Measurements from ENCODE around the gene CCDC85C. TPM values are rescaled to one million over a fixed set of nuclear protein-coding genes. Genes with fewer than 3 reads are reported as not detected.

CCDC85C gene
- total RNA-seq, 1 donor from 2014 or later, result 1.9 TPM

DNA sequence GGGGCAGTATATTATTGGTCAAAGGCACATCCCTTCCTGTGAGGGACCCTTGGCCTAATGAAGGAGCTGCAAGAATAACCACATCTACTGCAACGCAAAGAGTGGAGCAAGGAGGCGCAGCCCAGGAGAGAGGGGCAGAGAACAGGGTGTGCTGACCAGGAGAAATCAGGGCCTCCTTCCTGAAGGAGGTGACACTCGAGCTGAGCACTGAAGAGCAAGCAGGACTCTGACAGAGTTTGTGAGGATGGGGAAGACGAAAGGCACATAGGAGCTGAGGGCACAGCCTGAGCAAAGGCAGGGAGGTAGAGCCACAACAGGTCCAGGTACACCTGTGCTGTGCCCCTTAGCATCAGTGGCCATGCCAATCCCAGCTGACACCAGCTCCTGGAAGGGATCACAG is 60.6 kb downstream of the CCDC85C start:
- Mint-ChIP-seq H3K36me3 (ENCODE audit: low read depth) (no peaks in the 10 kb centered on the region), H3K27me3 (peaks cover 12% of the 10 kb centered on the region), H3K4me1 (peaks cover 4% of the 10 kb centered on the region), H3K9me3 (no peaks in the 10 kb centered on the region), H3K4me3 (no peak overlapping the region), H3K27ac (no peak overlapping the region)
- no peak for DNase-seq
- ChIA-PET POLR2A (no interaction called here), CTCF (no interaction called here)
- intact Hi-C loops (cut with micrococcal nuclease), result no loop called here
- no peak for ATAC-seq (ENCODE audit: low read depth)
- TF ChIP-seq, protein P1, sequence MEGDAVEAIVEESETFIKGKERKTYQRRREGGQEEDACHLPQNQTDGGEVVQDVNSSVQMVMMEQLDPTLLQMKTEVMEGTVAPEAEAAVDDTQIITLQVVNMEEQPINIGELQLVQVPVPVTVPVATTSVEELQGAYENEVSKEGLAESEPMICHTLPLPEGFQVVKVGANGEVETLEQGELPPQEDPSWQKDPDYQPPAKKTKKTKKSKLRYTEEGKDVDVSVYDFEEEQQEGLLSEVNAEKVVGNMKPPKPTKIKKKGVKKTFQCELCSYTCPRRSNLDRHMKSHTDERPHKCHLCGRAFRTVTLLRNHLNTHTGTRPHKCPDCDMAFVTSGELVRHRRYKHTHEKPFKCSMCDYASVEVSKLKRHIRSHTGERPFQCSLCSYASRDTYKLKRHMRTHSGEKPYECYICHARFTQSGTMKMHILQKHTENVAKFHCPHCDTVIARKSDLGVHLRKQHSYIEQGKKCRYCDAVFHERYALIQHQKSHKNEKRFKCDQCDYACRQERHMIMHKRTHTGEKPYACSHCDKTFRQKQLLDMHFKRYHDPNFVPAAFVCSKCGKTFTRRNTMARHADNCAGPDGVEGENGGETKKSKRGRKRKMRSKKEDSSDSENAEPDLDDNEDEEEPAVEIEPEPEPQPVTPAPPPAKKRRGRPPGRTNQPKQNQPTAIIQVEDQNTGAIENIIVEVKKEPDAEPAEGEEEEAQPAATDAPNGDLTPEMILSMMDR (IDR thresholded peaks at IDR 0.05), result no peak

DNA sequence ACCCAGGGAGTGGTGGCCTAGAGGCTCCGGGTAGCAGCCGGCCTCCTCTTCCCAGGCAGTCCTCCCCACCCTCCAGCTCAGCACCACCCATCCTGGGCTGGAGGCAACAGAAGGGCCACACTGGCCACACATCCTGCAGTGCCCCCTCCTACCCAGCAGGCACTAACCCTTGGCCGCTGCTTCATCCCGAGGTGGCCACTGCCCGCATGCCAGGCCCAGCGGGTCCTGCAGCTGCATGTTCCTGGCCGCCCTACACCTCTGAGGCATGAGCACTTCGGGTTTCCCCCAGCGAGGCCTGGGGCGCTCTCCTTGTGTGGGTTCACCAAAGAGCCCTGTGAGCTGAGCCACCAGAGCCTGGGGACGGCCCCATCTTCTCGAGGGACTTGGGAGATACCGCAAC is 61.4 kb downstream of the CCDC85C start:
- ChIA-PET CTCF (no interaction called here), POLR2A (no interaction called here)
- no peak overlapping the region for H3K27ac Mint-ChIP-seq
- TF ChIP-seq, protein P1 (IDR thresholded peaks at IDR 0.05), result no peak
- H3K4me3 Mint-ChIP-seq, result no peak overlapping the region
- ATAC-seq (ENCODE audit: low read depth), result no peak
- peaks cover 4% of the 10 kb centered on the region for H3K4me1 Mint-ChIP-seq
- peaks cover 16% of the 10 kb centered on the region for H3K27me3 Mint-ChIP-seq
- no peak for DNase-seq
- H3K36me3 Mint-ChIP-seq (ENCODE audit: low read depth), result no peaks in the 10 kb centered on the region
- H3K9me3 Mint-ChIP-seq, result no peaks in the 10 kb centered on the region
- intact Hi-C loops (cut with micrococcal nuclease), result no loop called here

DNA sequence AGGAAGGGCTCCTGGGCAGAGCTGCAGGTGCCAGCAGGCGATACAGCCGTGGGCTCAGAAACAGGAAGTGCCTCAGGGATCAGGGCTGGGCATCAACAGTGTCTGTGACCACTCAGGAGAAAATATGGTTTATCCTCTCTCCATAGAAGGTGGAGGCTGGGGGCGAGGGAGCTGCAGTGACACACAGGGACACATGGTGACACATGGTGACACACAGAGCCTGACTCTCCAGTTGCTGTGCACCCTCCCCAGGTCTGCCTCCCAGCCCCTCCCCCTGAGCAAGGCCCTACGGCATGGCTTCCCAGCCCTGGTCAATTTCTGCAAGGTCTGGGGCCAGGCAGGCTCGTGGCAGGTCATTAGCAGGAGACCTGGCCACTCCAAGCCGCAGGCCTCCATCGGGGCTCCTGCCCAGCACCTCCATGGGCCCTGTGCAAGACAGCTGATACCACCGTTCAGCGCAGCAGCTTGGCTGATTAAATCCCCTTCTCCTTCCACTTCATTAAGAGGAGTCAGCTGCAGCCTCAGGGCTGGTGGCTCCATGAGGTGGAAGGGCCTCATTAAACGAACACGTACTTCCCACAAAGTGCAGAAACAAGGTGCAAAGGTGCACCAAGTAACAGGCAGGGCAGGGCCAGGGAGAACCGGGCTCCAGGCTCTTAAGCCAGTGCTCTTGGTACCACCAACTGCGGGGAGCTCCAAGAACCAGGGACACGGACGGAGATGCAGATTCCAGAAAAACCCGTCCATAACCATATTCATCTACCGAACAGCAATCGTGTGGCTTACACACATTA is 62.1 kb downstream of the CCDC85C start:
- Mint-ChIP-seq H3K27ac (no peak overlapping the region), H3K4me3 (no peak overlapping the region), H3K36me3 (ENCODE audit: low read depth) (no peaks in the 10 kb centered on the region), H3K4me1 (peaks cover 4% of the 10 kb centered on the region), H3K9me3 (no peaks in the 10 kb centered on the region), H3K27me3 (peaks cover 16% of the 10 kb centered on the region)
- intact Hi-C loops (cut with micrococcal nuclease), result no loop called here
- ChIA-PET CTCF (no interaction called here), POLR2A (no interaction called here)
- ATAC-seq (ENCODE audit: low read depth) (no peak), DNase-seq (no peak)
- TF ChIP-seq, protein P1 (IDR thresholded peaks at IDR 0.05), result no peak

DNA sequence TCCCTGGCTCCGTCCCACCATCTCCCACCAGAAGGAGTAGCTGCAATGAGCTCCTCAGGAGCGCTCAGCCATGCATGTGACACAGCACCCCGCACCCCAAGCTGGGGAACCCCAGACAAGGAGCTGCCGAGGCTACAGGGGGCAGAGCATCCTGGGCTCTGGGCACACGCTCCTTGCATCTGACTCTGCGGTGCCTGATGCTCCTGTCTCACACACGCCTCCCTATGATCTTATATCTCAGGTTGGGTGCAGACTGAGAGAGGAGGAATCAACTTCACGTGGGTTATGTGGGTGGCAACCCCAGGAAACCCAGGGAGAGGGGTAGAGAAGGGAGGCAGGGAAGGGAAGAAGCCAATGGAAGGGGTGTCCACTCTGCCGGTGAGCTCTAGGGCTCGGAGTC is 62.8 kb downstream of the CCDC85C start:
- ChIA-PET POLR2A (no interaction called here), CTCF (no interaction called here)
- Mint-ChIP-seq H3K4me1 (peaks cover 4% of the 10 kb centered on the region), H3K27ac (no peak overlapping the region), H3K4me3 (no peak overlapping the region), H3K36me3 (ENCODE audit: low read depth) (no peaks in the 10 kb centered on the region), H3K9me3 (no peaks in the 10 kb centered on the region), H3K27me3 (peaks cover 16% of the 10 kb centered on the region)
- TF ChIP-seq, protein P1 (IDR thresholded peaks at IDR 0.05), result no peak
- no peak for ATAC-seq (ENCODE audit: low read depth)
- no peak for DNase-seq
- intact Hi-C loops (cut with micrococcal nuclease), result no loop called here

DNA sequence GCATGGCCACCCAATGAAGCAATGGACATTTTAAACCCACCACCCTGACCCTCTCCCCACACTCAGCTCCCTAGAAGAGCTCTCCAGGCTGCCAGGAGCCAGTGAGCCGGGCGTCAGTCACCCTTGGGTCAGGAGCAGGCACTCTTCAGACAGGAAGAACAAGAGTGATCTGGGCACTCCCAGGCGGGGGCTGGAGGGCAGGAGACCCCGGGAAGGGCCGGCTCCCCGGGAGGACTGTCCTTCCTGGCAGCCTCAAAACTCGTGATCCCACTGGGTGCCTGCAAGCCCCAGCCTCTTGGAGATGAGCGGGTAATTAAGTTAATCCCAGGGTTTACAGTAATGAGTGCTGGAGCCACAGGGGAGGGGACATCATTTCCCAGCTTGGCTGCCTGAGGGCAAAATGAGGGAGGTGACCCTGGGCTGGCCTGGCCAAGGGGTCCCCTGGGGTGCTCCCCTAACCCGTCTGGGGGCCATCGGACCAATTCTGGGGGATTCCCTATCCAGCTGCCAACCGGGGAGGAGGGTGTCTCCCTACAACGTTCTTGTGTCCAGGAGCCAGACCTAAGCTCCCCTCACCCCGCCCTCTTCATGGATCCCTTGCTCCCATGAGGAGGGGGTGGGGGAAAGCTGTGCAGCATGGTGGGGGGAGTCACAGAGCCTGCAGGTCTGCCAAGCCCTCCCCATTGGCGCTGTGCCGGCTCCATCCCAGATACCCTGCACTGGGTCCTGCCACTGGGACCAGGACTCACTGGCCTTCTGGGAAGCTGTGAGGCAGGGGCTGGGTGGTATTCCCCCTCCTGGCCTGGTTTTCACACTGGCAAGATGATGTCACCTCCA is 63.6 kb downstream of the CCDC85C start:
- TF ChIP-seq, protein P1 (IDR thresholded peaks at IDR 0.05), result no peak
- H3K9me3 Mint-ChIP-seq, result no peaks in the 10 kb centered on the region
- H3K4me1 Mint-ChIP-seq, result peaks cover 4% of the 10 kb centered on the region
- no peaks in the 10 kb centered on the region for H3K36me3 Mint-ChIP-seq (ENCODE audit: low read depth)
- no peak for DNase-seq
- H3K27me3 Mint-ChIP-seq, result peaks cover 16% of the 10 kb centered on the region
- CTCF ChIA-PET, result no interaction called here
- H3K4me3 Mint-ChIP-seq, result no peak overlapping the region
- ATAC-seq (ENCODE audit: low read depth), result no peak
- no peak overlapping the region for H3K27ac Mint-ChIP-seq
- POLR2A ChIA-PET, result no interaction called here
- intact Hi-C loops (cut with micrococcal nuclease), result no loop called here

Measured in activated B cell treated with CpG ODN at 0.5 μM for 24 hours (primary cell).